ENCODE data around the gene KIAA1143. TPM values are rescaled to one million over a fixed set of nuclear protein-coding genes. Genes with fewer than 3 reads are reported as not detected.

The KIAA1143 gene
- 10 to 100 TPM; 48.8 to 66.0 (median 54.9) TPM for polyA plus RNA-seq (ENCODE audit: insufficient read length in 4 of 4)

GRCh38 chr3:44761424-44762169 is at the start of gene KIAA1143, which contains the start of gene KIF15:
Gene KIAA1143 (minus strand): TSS chr3:44761619. CDS start chr3:44761602, 17 bp downstream.
Gene KIF15 (plus strand): TSS chr3:44761794. CDS start chr3:44761866, 72 bp downstream.
- DNase-seq (ENCODE audit: low read depth in 4 of 4, low spot score in 2 of 4): peak; percentile 87 to 96 (median 94)

GRCh38 chr3:44805960-44806359 is 44.5 kb upstream of the KIAA1143 start:
- DNase-seq (ENCODE audit: low read depth in 4 of 4, low spot score in 2 of 4): no peak

DNA sequence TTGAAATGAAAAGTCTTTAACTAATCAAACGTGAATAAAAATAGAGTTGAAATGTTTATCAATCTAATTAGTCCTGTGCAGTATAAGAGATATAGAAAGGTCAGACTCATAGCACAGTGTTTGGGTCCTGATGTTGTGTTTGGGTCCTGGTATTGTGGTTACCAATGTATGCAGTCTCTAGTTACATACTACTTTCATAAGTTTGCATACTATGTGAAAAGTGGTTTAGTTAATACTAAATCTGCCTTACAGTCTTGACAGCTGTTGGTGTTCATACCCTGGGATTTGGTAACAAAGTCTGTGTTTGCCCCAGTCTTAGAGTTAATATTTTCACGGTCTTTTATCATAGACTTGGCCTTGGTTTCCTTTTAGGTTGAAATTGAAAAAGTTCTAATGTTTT is 41.9 kb upstream of the KIAA1143 start:
- no peak for DNase-seq (ENCODE audit: low read depth in 4 of 4, low spot score in 2 of 4)

GRCh38 chr3:44802011-44802410 is 40.6 kb upstream of the KIAA1143 start:
- no peak for DNase-seq (ENCODE audit: low read depth in 4 of 4, low spot score in 2 of 4)

DNA sequence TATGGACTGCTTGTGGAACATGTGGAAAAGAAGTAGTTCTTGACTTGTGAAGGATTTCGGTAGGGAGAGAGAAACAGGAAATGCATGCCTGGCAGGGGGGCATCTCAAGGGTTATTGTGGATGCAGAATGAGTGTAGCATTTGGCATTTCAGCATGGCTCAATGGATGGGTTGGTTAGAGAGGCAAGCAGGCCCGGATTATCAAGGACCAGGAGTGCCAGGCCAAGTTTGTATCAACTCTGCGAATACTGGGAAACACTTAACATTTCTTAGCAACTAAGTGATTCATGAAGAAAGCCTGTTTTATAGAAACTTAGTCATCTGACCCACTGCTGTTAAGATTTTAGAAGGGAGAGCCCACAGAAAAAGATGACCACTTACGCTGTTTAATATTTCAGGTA is 33.8 kb upstream of the KIAA1143 start:
- no peak for DNase-seq (ENCODE audit: low read depth in 4 of 4, low spot score in 2 of 4)

DNA sequence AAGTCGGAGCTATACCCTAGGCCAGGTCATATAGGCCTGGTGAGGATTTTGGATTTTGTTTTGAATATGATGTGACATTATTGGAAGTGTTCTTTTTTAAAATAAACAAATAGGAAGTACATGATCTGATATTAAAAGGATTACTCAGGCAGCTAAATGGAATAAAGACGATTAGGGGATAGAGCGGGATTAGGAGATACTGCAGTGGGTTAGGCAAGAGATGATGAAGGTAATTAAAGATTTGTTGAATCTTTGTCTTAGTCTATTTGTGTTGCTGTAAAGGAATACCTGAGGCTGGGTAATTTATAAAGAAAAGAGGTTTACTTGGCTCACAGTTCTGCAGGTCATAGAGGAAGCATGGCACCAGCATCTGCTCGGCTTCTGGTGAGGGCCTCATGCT is 21.5 kb upstream of the KIAA1143 start:
- DNase-seq (ENCODE audit: low read depth in 4 of 4, low spot score in 2 of 4): no peak

DNA sequence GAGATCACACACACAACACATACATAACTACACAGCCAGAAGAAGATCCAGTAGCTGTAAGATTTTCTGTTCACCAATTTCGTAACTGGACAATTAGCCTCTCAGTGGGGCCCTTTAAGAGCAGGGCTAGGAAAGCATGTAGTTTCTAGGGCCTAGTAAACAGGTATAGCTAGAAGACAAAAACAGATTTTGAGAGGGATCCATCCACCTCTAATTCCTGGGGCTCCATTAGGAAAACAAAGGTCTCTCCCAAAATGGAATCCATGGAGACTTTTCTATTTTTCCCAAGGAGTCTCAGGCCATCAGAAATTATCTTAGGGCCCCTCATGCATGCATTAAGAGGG is 10.7 kb upstream of the KIAA1143 start:
- no peak for DNase-seq (ENCODE audit: low read depth in 4 of 4, low spot score in 2 of 4)

- DNase-seq (ENCODE audit: low read depth in 4 of 4, low spot score in 2 of 4): no peak
These were observed 10.1 kb upstream of the KIAA1143 start for GRCh38 chr3:44771424-44772098.

- no peak for DNase-seq (ENCODE audit: low read depth in 4 of 4, low spot score in 2 of 4)
These were observed 2.8 kb upstream of the KIAA1143 start for GRCh38 chr3:44764248-44764647.

GRCh38 chr3:44762690-44763089 is 1.3 kb upstream of the KIAA1143 start:
- DNase-seq (ENCODE audit: low read depth in 4 of 4, low spot score in 2 of 4): peak in 1 of 4 donors; percentile 0

GRCh38 chr3:44762170-44762677 is 805 bp upstream of the KIAA1143 start:
- peak in 3 of 4 donors; percentile 1 to 39 (median 24) for DNase-seq (ENCODE audit: low read depth in 4 of 4, low spot score in 2 of 4)

GRCh38 chr3:44761101-44761423 is 357 bp downstream of the KIAA1143 start:
- peak in 1 of 4 donors; percentile 2 for DNase-seq (ENCODE audit: low read depth in 4 of 4, low spot score in 2 of 4)

GRCh38 chr3:44734646-44735168 is 26.7 kb downstream of the KIAA1143 start:
- DNase-seq (ENCODE audit: low read depth in 4 of 4, low spot score in 2 of 4): no peak

DNA sequence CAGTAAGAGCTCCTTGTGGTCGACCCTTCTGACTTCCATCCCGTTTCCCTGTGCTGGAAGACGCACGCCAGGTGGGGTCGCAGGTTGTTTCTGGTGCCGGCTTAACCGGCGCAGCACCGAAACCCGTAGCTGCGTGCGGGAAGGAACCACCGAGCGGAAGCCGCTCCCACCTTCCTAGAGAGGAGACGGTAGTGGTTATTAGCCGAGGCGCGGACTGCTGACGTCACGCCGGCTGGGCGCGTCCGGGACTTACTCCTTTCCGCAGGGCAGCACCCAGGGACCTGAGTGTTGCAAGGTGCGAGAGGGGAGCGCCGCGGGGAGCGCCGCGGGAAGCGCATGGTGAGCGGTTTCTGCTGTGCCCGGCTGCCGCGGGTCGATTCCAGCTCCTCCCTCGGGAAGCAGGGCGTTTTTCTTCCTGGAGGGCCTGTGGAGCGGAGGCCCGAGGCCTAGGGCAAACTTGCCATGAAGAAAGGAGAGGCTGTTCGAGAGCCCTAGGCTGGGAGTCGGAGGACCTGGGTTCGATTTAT is 32.0 kb downstream of the KIAA1143 start, which contains the start of gene ZNF501:
Gene ZNF501, plus strand, starts transcription at position 252 of the 527 bp plus-strand sequence. CDS start 4,787 bp downstream, outside the sequence.
- DNase-seq (ENCODE audit: low read depth in 4 of 4, low spot score in 2 of 4): peak; percentile 76 to 88 (median 82)

DNA sequence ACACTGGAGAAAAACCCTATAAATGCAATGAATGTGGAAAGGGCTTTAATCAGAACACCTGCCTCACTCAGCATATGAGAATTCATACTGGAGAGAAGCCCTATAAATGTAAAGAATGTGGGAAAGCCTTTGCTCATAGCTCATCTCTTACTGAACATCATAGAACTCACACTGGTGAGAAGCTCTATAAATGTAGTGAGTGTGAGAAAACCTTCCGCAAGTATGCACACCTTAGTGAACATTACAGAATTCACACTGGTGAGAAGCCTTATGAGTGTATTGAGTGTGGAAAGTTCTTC is 39.4 kb downstream of the KIAA1143 start:
- DNase-seq (ENCODE audit: low read depth in 4 of 4, low spot score in 2 of 4): no peak

DNA sequence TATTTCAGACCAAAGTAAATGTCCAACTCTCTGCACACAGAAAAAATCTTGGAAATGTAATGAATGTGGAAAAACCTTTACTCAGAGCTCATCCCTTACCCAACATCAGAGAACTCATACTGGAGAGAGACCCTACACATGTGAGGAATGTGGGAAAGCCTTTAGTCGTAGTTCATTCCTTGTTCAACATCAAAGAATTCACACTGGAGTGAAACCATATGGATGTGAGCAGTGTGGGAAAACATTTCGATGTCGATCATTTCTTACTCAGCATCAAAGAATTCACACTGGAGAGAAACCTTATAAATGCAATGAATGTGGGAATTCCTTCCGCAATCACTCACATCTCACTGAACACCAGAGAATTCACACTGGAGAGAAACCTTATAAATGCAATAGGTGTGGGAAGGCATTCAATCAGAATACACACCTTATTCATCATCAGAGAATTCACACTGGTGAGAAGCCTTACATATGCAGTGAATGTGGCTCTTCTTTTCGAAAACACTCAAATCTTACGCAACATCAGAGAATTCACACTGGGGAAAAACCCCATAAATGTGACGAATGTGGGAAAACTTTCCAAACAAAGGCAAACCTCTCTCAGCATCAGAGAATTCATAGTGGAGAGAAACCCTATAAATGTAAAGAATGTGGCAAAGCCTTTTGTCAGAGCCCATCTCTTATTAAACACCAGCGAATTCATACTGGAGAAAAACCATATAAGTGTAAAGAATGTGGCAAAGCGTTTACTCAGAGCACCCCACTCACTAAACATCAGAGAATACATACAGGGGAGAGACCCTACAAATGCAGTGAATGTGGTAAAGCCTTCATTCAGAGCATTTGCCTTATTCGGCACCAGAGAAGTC is 40.0 kb downstream of the KIAA1143 start:
- no peak for DNase-seq (ENCODE audit: low read depth in 4 of 4, low spot score in 2 of 4)

DNA sequence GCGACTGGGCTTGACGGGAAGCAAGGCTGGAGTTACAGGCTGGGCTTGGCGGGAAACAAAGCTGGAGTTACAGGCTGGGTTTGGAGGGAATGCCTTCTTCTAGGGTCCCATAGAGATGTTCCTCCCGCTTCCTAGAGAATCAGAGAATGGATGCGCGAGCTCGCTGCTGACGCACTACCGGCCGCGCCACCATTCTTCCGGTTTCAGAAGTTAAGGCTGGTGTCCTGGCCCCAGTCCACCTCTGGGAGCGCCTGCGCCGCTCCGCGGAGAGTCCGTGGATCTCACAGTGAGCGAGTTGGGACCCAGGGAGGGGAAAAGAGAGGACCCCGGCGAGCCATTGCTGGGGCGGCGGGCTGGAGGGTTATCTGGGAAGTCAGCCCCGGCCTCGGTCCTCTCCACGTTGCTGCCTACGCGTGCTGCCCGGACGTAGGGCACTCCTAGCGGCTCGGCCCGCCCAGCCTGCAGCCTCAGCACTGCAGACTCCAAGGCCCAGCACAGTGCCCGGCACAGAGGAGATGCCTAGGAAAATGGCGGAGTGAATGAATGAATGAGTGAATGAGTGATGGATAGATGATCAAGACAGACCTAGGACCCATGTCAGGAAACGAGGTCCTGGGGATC is 48.9 kb downstream of the KIAA1143 start, which contains the start of gene ZNF502:
Gene ZNF502, plus strand, starts transcription at position 206 of the 621 bp plus-strand sequence. CDS start 7,602 bp downstream, outside the sequence.
- peak; percentile 75 to 90 (median 79) for DNase-seq (ENCODE audit: low read depth in 4 of 4, low spot score in 2 of 4)
